Nephron (organoid): ENCODE results near the gene SPTY2D1.
"Not testable (repeated sequence)": the region's sequence is repeated elsewhere in the genome, so short reads cannot be mapped to it uniquely, and the experiment has no call there.

Experiments
- H3K27ac Mint-ChIP-seq, 3 experiments: 2 replicates each; pipeline ENCODE4 v1.8.0; 2020; ENCODE audit warnings: mixed read lengths in 3 of 3, mild to moderate bottlenecking in 2 of 3, moderate library complexity in 1 of 3
- H3K27me3 Mint-ChIP-seq: 2 replicates; pipeline ENCODE4 v1.8.0; 2021; ENCODE audit warnings: low read depth, mild to moderate bottlenecking, moderate library complexity, mixed read lengths
- H3K36me3 Mint-ChIP-seq: 2 replicates; pipeline ENCODE4 v1.8.0; 2020; ENCODE audit warnings: low read depth, mixed read lengths
- H3K4me1 Mint-ChIP-seq: 2 replicates; pipeline ENCODE4 v1.8.0; 2020; ENCODE audit warnings: mixed read lengths
- H3K4me3 Mint-ChIP-seq, 3 experiments: 2 replicates each; pipeline ENCODE4 v1.8.0; 2020; ENCODE audit warnings: mild to moderate bottlenecking in 3 of 3, mixed read lengths in 3 of 3, moderate library complexity in 2 of 3
- H3K9me3 Mint-ChIP-seq: 2 replicates; pipeline ENCODE4 v1.8.0; 2020; ENCODE audit warnings: mixed read lengths
- TF ChIP-seq, protein P1 (sequence below), 3 experiments: fragments of 200-600 bp; sonication (generic); IDR thresholded peaks; one replicate each; pipeline ENCODE4 v1.5.0; 2021; ENCODE audit warnings: antibody characterized with exemption in 3 of 3; ENCODE audit not compliant: unreplicated experiment in 3 of 3

Gene SPTY2D1

DNA sequence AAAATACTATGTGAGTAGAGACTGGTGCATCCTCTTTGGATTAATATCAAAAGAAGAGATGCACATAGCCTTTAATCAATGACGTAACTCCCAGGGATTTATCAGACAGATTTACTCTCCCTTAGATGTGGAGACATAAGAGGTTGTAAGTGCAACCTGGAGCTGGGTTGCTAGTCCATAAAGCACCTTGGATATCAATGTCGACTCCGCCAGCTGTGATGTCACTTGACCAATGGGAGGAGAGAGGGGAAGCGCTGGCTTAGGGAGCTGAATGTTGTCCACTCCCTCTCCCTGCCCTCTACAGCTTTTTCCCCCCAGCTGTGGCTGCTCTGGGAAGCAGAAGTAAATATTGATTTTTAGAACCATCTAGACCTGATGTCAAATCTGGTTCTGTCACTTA is 35.6 kb upstream of the SPTY2D1 start:
- no peak overlapping the region for H3K4me3 Mint-ChIP-seq
- H3K9me3 Mint-ChIP-seq, result no peaks in the 10 kb centered on the region
- TF ChIP-seq, protein P1, sequence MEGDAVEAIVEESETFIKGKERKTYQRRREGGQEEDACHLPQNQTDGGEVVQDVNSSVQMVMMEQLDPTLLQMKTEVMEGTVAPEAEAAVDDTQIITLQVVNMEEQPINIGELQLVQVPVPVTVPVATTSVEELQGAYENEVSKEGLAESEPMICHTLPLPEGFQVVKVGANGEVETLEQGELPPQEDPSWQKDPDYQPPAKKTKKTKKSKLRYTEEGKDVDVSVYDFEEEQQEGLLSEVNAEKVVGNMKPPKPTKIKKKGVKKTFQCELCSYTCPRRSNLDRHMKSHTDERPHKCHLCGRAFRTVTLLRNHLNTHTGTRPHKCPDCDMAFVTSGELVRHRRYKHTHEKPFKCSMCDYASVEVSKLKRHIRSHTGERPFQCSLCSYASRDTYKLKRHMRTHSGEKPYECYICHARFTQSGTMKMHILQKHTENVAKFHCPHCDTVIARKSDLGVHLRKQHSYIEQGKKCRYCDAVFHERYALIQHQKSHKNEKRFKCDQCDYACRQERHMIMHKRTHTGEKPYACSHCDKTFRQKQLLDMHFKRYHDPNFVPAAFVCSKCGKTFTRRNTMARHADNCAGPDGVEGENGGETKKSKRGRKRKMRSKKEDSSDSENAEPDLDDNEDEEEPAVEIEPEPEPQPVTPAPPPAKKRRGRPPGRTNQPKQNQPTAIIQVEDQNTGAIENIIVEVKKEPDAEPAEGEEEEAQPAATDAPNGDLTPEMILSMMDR (IDR thresholded peaks at IDR 0.05; ENCODE audit: unreplicated experiment in 3 of 3), result no peak
- no peak overlapping the region for H3K27ac Mint-ChIP-seq
- H3K27me3 Mint-ChIP-seq, result peaks cover 7% of the 10 kb centered on the region
- no peaks in the 10 kb centered on the region for H3K4me1 Mint-ChIP-seq
- no peaks in the 10 kb centered on the region for H3K36me3 Mint-ChIP-seq

DNA sequence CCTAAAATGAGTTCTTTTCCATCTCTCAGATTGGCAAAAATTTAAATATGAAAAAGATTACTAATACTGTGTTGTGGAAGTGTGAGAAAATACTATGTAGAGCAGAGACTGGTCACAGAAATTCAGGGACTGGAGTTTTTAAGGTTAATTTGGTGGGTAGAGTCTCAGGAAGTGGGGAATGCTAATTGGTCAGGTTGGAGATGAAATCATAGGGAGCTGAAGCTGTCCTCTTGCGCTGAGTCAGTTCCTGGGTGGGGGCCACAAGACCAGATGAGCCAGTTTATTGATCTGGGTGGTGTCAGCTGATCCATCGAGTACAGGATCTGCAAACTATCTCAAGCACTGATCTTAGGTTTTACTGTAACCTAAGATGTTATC is 35.1 kb upstream of the SPTY2D1 start:
- Mint-ChIP-seq H3K9me3 (no peaks in the 10 kb centered on the region), H3K4me3 (no peak overlapping the region), H3K4me1 (no peaks in the 10 kb centered on the region), H3K36me3 (no peaks in the 10 kb centered on the region), H3K27ac (no peak overlapping the region), H3K27me3 (peaks cover 7% of the 10 kb centered on the region)
- TF ChIP-seq, protein P1 (IDR thresholded peaks at IDR 0.05; ENCODE audit: unreplicated experiment in 3 of 3), result no peak

GRCh38 chr11:18668131-18668530 is 34.0 kb upstream of the SPTY2D1 start:
- Mint-ChIP-seq H3K9me3 (no peaks in the 10 kb centered on the region), H3K36me3 (no peaks in the 10 kb centered on the region), H3K4me1 (no peaks in the 10 kb centered on the region), H3K27ac (peak overlapping the region in 2 of 3 experiments; percentile 31 to 48), H3K4me3 (no peak overlapping the region), H3K27me3 (peaks cover 7% of the 10 kb centered on the region)
- TF ChIP-seq, protein P1 (IDR thresholded peaks at IDR 0.05; ENCODE audit: unreplicated experiment in 3 of 3), result no peak

GRCh38 chr11:18665353-18665872 is 31.3 kb upstream of the SPTY2D1 start:
- not testable (repeated sequence) for H3K4me3 Mint-ChIP-seq, H3K27me3 Mint-ChIP-seq, H3K9me3 Mint-ChIP-seq, H3K36me3 Mint-ChIP-seq, H3K4me1 Mint-ChIP-seq, H3K27ac Mint-ChIP-seq

DNA sequence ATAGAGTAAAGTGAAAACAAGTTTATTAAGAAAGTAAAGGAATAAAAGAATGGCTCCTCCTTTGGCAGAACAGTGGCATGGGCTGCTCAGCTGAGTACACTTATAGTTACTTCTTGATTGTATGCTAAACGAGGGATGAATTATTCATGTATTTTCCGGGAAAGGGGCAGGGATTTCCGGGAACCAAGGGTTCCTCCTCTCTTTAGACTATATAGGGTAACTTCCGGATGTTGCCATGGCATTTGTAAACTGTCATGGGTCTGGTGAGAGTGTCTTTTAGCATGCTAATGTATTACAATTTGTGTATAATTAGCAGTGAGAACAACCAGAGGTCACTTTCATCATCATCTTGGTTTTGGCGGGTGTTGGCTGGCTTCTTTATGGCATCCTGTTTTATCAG is 23.5 kb upstream of the SPTY2D1 start:
- no peak overlapping the region for H3K4me3 Mint-ChIP-seq
- H3K4me1 Mint-ChIP-seq, result no peaks in the 10 kb centered on the region
- H3K27me3 Mint-ChIP-seq, result peaks cover 16% of the 10 kb centered on the region
- no peak overlapping the region for H3K27ac Mint-ChIP-seq
- H3K9me3 Mint-ChIP-seq, result peaks cover 4% of the 10 kb centered on the region
- TF ChIP-seq, protein P1 (IDR thresholded peaks at IDR 0.05; ENCODE audit: unreplicated experiment in 3 of 3), result no peak
- no peaks in the 10 kb centered on the region for H3K36me3 Mint-ChIP-seq

DNA sequence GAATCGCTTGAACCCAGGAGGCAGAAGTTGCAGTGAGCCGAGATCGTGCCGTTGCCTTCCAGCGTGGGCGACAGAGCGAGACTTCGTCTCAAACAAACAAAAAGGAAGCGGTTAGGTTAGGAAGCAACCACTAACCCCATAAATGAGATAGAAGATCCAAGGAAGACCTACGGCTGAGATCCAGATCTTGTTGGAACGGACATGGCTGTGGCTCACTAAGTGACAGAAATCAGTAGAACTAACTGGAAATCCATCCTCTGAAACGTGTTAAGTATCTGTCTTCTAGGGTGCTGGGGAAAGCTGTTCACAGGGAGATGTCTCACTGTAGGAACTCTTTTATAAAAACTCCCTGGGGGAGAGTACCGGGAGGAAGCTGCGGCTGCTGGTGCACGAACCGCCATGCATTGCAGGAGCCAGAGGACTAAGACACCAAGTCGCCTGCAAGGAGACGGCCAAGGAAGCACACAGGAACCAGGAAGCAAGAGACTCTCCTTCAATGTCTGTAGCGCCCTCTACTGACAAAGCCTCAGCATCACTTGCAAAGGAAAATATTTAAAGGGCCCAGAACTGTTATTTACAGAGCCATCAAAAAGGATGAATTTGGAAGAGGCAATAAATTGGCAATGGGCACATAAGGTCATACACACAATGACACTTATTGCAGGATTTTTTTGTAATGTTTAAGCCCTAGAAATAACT is 16.9 kb upstream of the SPTY2D1 start:
- H3K27me3 Mint-ChIP-seq, result peaks cover 6% of the 10 kb centered on the region
- TF ChIP-seq, protein P1 (IDR thresholded peaks at IDR 0.05; ENCODE audit: unreplicated experiment in 3 of 3), result peak in 1 of 3 experiments; percentile 33
- H3K4me3 Mint-ChIP-seq, result no peak overlapping the region
- H3K9me3 Mint-ChIP-seq, result no peaks in the 10 kb centered on the region
- H3K36me3 Mint-ChIP-seq, result no peaks in the 10 kb centered on the region
- H3K4me1 Mint-ChIP-seq, result no peaks in the 10 kb centered on the region
- H3K27ac Mint-ChIP-seq, result no peak overlapping the region
